Osteoblast (primary cell): Measurements from ENCODE around the gene MLXIP. TPM values are rescaled to one million over a fixed set of nuclear protein-coding genes. Genes with fewer than 3 reads are reported as not detected.
A peak's percentile ranks its signal among the peaks of the same experiment; 100 is the strongest.

ENCODE experiments used
- DNase-seq: peaks from one replicate; pipeline ENCODE4 v3.0.0; 2011; ENCODE audit warnings: low spot score, mixed read lengths; ENCODE audit not compliant: insufficient read length; ENCODE audit errors: missing footprints
- H2AFZ ChIP-seq: 2 replicates; pipeline ENCODE4 v1.6.0; 2011; ENCODE audit warnings: mild to moderate bottlenecking, low read length
- H3K27ac ChIP-seq: 2 replicates; pipeline ENCODE4 v1.5.1; 2011; ENCODE audit warnings: mild to moderate bottlenecking, low read depth, low read length, moderate library complexity
- H3K27me3 ChIP-seq: 2 replicates; pipeline ENCODE4 v1.6.0; 2012; ENCODE audit warnings: mild to moderate bottlenecking, control low read depth, inconsistent platforms, low read length, moderate library complexity; ENCODE audit not compliant: insufficient read depth
- H3K36me3 ChIP-seq: 2 replicates; pipeline ENCODE4 v1.5.1; 2011; ENCODE audit warnings: mild to moderate bottlenecking, low read length, control low read depth, moderate library complexity; ENCODE audit not compliant: insufficient read depth
- H3K4me1 ChIP-seq: 2 replicates; pipeline ENCODE4 v1.5.1; 2011; ENCODE audit warnings: mild to moderate bottlenecking, low read length, control low read depth, moderate library complexity; ENCODE audit not compliant: insufficient read depth
- H3K4me2 ChIP-seq: 2 replicates; pipeline ENCODE4 v1.6.0; 2011; ENCODE audit warnings: mild to moderate bottlenecking, low read length; ENCODE audit not compliant: insufficient read depth
- H3K4me3 ChIP-seq: fragments of 200-600 bp; sonication (generic); 3 replicates; pipeline ENCODE4 v1.5.1; 2012; ENCODE audit warnings: mild to moderate bottlenecking, low read length, inconsistent platforms; ENCODE audit not compliant: insufficient read depth
- H3K79me2 ChIP-seq: 2 replicates; pipeline ENCODE4 v1.6.0; 2012; ENCODE audit warnings: mild to moderate bottlenecking, low read length, control low read depth, inconsistent platforms; ENCODE audit not compliant: insufficient read depth
- H3K9me3 ChIP-seq: 2 replicates; pipeline ENCODE4 v1.5.1; 2011; ENCODE audit warnings: low read depth, low read length, control low read depth
- H4K20me1 ChIP-seq: 2 replicates; pipeline ENCODE4 v1.6.0; 2012; ENCODE audit warnings: mild to moderate bottlenecking, low read length, control low read depth; ENCODE audit not compliant: insufficient read depth
- total RNA-seq: library from RNA; depleted of rRNA; stranded (reverse); fragments of >200 nt; gene quantifications from 2 replicates; pipeline ENCODE4 v1.2.3, GENCODE V29; 2012
- TF ChIP-seq, protein P1 (sequence below): IDR thresholded peaks from 2 replicates; pipeline ENCODE4 v1.5.1; 2011; ENCODE audit warnings: mild to moderate bottlenecking, low read depth, low read length, moderate library complexity; ENCODE audit errors: extremely low read depth

The MLXIP gene
- total RNA-seq, 1 donor: 14.1 TPM

DNA sequence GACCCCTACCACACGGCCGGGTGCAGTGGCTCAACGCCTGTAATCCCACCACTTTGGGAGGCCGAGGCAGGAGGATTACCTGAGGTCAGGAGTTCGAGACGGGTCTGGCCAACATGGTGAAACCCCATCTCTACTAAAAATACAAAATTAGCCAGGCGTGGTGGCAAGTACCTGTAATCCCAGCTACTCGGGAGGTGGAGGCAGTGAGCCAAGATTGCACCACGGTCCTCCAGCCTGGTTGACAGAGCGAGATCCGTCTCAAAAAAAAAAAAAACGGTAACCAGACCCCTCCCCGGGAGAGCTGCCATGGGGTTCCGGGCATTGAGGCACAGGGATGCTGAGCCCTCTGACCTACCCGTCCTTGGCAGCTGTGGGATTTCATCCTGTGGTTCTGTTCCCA is 35.1 kb upstream of the MLXIP start:
- no peaks in the 10 kb centered on the region for H3K27me3 ChIP-seq
- H4K20me1 ChIP-seq: no peaks in the 10 kb centered on the region
- TF ChIP-seq, protein P1, sequence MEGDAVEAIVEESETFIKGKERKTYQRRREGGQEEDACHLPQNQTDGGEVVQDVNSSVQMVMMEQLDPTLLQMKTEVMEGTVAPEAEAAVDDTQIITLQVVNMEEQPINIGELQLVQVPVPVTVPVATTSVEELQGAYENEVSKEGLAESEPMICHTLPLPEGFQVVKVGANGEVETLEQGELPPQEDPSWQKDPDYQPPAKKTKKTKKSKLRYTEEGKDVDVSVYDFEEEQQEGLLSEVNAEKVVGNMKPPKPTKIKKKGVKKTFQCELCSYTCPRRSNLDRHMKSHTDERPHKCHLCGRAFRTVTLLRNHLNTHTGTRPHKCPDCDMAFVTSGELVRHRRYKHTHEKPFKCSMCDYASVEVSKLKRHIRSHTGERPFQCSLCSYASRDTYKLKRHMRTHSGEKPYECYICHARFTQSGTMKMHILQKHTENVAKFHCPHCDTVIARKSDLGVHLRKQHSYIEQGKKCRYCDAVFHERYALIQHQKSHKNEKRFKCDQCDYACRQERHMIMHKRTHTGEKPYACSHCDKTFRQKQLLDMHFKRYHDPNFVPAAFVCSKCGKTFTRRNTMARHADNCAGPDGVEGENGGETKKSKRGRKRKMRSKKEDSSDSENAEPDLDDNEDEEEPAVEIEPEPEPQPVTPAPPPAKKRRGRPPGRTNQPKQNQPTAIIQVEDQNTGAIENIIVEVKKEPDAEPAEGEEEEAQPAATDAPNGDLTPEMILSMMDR: no peak
- H3K4me1 ChIP-seq: no peaks in the 10 kb centered on the region
- H3K79me2 ChIP-seq: no peaks in the 10 kb centered on the region
- H3K9me3 ChIP-seq: no peaks in the 10 kb centered on the region
- no peak overlapping the region for H3K4me3 ChIP-seq
- H3K36me3 ChIP-seq: peaks cover 18% of the 10 kb centered on the region
- no peak overlapping the region for H3K27ac ChIP-seq
- peak; percentile 26 for DNase-seq
- H3K4me2 ChIP-seq: no peak overlapping the region
- no peak overlapping the region for H2AFZ ChIP-seq

DNA sequence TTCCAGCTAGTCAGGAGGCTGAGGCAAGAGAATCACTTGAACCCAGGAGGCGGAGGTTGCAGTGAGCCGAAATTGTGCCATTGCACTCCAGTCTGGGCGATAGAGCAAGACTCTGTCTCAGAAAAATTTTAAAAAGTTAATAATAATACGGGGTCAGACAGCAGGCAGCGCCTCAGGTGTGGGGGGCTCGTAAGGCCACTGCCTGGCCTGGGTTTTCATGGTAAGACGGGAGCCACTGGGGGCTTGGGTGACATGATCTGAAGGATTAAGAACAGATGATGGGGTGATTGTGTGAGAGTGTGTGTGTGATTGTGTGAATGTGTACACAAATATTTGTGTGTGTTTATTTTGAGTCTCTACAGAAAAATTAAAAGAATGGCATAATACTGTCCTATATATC is 33.3 kb upstream of the MLXIP start:
- H4K20me1 ChIP-seq: no peaks in the 10 kb centered on the region
- TF ChIP-seq, protein P1: no peak
- H3K4me1 ChIP-seq: no peaks in the 10 kb centered on the region
- no peak overlapping the region for H2AFZ ChIP-seq
- peak; percentile 22 for DNase-seq
- H3K79me2 ChIP-seq: no peaks in the 10 kb centered on the region
- no peaks in the 10 kb centered on the region for H3K9me3 ChIP-seq
- no peaks in the 10 kb centered on the region for H3K27me3 ChIP-seq
- H3K36me3 ChIP-seq: peaks cover 20% of the 10 kb centered on the region
- no peak overlapping the region for H3K4me2 ChIP-seq
- no peak overlapping the region for H3K27ac ChIP-seq
- H3K4me3 ChIP-seq: no peak overlapping the region

DNA sequence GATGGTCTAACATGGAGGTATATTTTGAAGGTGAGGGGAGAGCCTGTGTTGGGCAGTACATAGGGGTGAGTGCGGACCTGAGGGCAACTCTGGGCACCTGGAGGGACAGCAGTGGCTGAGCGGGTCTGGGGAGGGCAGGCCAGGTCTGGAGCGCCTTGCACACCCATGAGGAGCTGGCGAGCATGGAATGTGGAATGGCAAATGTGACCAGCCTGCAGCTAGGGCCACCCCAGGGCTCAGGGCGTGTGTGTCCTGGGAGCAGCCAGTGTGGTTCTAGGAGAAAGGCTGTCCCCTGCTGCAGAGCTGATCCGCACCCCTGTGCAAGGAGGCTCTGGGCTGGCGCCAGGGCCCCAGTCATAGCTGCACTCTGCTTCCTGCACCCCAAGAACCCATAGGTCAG is 32.4 kb upstream of the MLXIP start:
- H3K79me2 ChIP-seq: no peaks in the 10 kb centered on the region
- H3K4me1 ChIP-seq: peaks cover 2% of the 10 kb centered on the region
- H3K9me3 ChIP-seq: no peaks in the 10 kb centered on the region
- H3K4me3 ChIP-seq: no peak overlapping the region
- no peak overlapping the region for H3K27ac ChIP-seq
- H3K27me3 ChIP-seq: no peaks in the 10 kb centered on the region
- no peaks in the 10 kb centered on the region for H4K20me1 ChIP-seq
- no peak overlapping the region for H2AFZ ChIP-seq
- peaks cover 17% of the 10 kb centered on the region for H3K36me3 ChIP-seq
- H3K4me2 ChIP-seq: no peak overlapping the region
- TF ChIP-seq, protein P1: no peak
- no peak for DNase-seq

DNA sequence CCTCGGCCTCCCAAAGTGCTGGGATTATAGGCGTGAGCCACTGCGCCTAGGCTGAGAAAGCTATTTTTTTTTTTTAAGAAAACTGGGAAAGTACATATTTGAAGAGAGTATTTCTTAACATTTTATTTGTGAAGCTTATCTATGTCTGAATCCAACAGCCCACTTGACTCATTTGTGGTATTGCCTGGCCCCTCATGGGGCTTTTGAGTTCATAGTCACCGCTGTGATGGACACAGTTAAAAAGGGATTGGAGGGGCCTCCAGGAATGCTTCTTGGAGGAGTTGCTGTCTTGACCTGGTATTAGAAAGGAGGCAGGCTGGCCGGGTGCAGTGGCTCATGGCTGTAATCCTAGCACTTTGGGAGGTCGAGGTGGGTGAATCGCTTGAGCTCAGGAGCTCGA is 30.4 kb upstream of the MLXIP start:
- Histone ChIP-seq H3K4me2 (peak overlapping the region; percentile 43), H3K4me1 (peaks cover 14% of the 10 kb centered on the region), H3K9me3 (no peaks in the 10 kb centered on the region), H3K79me2 (no peaks in the 10 kb centered on the region), H3K27ac (peak overlapping the region; percentile 56), H4K20me1 (no peaks in the 10 kb centered on the region), H2AFZ (no peak overlapping the region), H3K4me3 (no peak overlapping the region), H3K36me3 (peaks cover 11% of the 10 kb centered on the region), H3K27me3 (no peaks in the 10 kb centered on the region)
- TF ChIP-seq, protein P1: no peak
- DNase-seq: peak; percentile 97
